GM19025 (cell line): ENCODE measurements around the gene VSX2.
"Not testable (repeated sequence)": the region's sequence is repeated elsewhere in the genome, so short reads cannot be mapped to it uniquely, and the experiment has no call there.

Source experiments
- ATAC-seq: cut with Tn5 transposase; IDR thresholded peaks from one replicate; pipeline ENCODE4 v1.9.1; 2021; ENCODE audit warnings: mild to moderate bottlenecking, low read depth, moderate library complexity; ENCODE audit not compliant: unreplicated experiment

Gene VSX2

DNA sequence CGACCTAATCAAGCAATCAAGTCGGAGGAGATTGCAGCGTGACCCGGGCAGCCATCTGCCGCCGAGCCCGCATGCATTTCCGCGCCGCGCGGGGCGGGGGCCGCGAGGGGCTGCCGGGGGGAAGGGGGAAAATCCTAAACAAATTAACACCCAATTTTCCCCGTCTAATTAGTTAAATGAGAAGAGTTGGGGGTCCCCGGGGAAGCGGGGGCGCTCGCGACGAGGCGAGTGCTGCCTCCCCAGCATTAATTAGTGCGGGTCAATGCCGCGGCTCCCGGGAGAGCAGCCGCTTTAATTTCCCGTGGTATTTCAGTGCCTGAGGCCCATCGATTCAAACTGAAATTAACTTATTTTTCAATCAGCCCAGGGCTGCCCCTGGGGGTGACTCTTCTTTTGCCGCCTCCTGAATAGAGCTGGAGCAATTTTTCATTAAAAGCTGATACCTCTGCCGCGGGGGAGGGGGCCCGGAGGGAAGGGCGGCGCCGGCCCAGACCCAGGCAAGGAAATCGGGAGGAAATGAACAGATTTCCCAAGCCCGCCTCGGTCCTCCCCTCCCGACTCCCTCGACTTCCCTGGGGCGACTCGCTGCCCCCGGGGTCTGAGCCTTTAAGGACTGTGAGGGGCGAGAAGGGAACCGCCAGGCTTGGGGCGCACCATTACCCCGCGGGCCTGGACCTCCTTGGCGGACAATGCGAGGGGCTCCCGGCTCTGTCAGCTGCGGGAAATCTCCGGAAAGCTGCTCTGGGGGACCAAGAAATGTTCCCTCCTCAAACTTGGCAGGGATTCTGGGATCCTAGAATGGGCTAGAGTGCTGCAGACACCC, 18.9 kb downstream of the VSX2 start:
- ATAC-seq, result no peak

DNA sequence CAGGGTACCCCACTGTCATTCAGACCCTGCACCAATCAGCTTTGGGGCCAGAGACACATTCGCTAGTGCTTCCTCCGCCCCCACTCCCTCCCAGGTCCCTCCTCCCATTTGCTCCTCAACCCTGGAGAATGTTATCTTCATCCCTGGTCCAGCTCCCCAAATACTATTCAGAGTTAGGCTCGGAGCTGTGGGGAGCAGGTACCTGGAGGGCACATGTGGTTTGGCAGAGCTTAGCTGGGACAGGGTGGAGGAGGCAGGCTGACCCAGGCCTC, 19.5 kb downstream of the VSX2 start:
- no peak for ATAC-seq

DNA sequence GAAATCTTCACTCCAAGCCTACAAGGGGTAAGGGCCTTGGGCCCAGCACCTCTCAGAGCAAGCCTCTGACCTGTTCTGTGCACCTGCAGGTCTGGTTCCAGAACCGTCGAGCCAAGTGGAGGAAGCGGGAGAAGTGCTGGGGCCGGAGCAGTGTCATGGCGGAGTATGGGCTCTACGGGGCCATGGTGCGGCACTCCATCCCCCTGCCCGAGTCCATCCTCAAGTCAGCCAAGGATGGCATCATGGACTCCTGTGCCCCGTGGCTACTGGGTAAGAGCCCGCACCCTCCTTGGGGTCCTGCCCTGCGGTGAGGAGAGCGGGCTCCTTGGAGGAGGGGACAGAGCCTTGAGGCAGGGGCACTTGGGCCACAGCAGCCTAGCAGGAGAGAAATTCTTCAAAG, 20.3 kb downstream of the VSX2 start:
- ATAC-seq, result no peak

DNA sequence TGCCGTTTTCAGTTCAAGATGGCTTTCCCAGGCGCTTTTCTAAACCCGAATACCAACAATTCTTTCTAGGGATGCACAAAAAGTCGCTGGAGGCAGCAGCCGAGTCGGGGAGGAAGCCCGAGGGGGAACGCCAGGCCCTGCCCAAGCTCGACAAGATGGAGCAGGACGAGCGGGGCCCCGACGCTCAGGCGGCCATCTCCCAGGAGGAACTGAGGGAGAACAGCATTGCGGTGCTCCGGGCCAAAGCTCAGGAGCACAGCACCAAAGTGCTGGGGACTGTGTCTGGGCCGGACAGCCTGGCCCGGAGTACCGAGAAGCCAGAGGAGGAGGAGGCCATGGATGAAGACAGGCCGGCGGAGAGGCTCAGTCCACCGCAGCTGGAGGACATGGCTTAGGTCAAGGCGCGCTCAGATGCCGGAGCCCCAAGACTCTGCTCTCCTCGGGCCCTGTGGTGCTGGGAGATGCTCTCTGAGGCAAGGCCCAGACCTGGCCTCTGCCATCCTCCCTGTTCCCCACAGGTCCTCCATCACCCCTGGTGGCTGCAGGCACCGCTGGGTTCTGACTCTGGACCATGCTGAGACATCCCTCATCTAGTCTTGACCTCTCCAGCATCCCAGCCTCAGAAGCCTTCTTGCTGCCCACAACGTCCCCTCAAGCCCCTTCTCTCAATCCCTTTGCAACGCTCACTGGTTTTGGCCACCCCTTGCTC, 21.4 kb downstream of the VSX2 start:
- ATAC-seq, result no peak

DNA sequence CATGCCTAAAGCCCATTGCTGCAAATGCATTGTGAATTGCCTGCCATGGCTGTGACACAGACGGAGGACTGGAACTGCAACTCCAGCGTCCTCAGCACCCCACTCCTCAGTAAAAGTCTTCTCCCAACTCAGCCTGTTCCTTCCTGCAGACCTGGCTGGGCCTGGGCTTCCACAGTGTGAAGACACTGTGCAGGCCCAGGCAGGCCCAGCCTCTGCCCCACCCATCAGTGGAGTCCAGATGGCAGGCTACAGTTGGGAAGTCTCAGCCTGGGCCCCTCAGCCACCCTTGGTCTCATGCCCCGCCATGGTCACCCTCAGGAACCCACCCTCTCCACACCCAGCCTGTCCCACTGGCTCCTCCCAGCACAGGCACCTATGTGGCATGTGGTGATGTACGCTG, 22.0 kb downstream of the VSX2 start:
- ATAC-seq, result no peak

DNA sequence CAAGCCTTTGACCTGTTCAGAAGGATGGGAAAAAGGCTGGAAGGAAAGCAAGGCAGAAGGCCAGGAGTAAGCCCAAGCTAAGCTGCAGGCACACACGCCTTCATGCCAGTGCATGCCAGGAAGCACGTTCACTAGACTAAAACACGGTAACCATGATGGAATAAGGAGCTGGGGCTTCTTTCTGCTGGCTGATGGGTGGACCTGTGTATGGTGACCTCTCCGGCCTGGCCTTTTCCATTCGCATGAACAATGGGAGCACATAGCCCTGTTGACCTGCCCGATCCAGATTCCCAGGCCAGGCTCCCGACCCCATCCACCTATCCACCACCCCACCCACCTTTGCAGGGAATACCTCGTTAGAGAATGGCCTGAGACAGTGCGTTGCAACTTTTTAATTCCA, 22.8 kb downstream of the VSX2 start:
- no peak for ATAC-seq

DNA sequence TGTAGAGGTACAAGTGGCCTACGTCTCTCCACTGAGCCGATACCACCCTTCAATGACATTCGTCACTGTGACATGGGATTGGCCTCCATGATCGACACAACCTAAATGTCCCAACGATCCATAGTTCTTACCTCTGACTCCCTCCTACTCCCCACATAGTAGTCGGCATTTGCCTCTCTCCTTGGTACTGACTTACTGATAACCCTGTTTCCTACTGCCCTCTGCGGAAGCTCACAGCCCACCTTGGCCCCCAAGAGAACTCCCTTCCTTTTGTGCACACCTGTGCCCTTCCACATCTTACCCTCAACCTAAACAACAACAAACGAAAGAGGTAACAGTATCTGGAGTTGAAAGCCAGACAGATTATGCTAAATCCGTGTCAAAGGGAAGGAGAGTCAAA, 23.9 kb downstream of the VSX2 start:
- ATAC-seq, result no peak

DNA sequence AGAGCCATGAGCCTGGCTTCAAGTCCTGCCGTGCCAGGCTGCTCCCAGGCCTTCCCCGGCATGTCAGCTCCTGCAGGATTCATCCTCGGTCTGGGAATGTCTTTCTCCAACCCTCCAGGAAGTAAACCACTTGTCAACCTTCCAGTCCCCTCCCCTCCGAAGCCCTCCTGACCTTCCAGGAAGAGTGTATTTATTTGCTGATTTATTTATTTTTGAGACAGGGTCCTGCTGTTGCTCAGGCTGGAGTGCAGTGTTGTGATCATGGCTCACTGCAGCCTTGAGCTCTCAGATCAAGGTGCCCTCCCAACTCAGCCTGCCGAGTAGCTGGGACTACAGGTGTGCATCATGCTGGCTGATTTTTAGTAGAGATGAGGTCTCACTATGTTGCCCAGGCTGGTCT, 24.7 kb downstream of the VSX2 start:
- no peak for ATAC-seq

DNA sequence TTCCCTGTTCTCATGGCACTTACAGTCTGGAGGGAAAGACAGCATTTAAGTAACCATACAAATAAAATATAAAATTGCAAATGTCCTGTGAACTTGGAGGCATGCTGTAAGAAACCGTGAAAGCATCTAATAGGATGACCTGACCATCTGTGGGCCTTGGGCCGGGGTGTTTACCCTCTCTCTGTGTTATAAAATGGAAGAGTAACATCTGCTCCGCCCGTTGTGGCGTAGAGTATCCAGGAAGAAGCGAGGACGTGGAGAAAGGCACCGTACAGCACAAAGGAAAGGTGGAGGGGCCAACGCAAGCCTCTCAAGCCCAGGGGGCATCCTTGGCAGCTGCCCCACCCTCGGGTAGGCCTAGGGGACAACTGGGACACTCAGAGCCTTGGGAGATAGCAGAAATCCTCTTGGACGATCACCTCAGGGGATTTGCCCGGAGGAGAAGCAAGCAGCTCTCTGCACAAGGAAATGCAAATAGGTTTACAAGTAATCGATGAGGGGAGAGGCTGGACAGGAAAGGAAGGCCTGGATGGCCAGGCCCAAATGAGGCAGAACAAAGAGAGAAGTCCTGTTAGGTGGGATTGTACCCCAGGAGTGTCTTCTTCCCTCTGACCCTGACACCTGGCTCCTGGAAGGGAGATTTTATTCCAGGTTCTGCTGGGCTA, 26.2 kb downstream of the VSX2 start:
- no peak for ATAC-seq

DNA sequence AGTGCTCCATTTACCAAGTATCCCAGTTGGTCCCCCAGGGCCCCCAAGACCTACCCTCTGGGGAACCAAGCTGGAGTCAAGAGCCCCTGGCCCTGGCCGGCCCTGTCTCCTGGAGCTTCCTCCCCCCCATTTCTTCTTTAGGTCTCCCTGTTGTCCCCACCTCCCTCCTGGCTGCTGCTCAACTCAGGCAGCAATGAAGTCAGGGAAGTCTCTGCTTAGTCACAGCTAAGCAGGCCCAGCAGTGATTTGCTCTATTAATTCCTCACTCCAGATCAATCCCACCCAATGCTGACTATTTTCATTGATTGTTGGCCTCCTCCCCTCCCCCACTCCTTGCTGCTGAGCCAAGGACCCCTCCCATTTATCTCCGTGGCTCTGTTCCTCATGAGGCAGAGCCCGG, 28.3 kb downstream of the VSX2 start:
- no peak for ATAC-seq

DNA sequence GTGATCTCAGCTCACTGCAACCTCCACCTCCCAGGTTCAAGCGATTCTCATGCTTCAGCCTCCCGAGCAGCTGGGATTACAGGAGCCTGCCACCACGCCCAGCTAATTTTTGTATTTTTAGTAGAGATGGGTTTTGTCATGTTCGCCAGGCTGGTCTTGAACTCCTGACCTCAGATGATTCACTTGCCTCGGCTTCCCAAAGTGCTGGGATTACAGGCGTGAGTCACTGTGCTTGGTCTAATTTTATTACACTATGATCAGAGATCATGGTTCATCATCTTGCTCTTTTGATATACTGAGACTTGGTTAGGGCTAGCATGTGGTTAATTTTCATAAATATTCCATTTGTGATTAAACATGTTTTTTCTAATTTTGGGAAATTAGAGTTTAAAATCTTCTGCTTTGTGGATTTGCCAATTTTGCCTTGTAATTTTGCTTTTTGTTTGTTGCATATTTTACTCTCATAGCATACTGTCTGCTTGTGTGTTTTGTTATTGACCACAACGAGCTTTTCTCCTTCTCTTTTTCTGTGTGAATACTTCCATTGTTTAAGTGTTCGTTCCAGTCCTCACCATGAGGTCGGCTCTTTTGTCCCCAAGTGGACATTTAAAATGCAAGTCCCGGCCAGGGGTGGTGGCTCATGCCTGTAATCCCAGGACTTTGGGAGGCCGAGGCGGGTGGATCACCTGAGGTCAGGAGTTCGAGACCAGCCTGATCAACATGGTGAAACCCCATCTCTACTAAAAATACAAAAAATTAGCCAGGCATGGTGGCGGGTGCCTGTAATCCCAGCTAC, 31.3 kb downstream of the VSX2 start:
- not testable (repeated sequence) for ATAC-seq

DNA sequence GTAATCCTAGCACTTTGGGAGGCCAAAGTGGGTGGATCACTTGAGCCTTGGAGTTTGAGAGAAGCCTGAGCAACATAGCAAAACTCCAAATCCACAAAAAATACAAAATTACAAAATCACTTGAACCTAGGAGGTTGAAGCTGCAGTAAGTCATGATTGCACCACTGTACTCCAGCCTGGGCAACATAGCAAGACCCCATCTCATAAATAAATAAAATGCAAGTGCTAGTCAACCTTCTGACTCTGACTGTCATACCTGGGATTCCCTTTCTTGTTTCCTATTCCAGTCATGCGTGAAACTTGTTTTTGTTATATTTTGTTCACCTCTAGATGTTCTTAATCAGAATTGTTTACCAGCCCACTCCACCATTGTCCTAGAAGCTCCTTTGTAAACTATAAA, 32.1 kb downstream of the VSX2 start:
- ATAC-seq, result no peak

DNA sequence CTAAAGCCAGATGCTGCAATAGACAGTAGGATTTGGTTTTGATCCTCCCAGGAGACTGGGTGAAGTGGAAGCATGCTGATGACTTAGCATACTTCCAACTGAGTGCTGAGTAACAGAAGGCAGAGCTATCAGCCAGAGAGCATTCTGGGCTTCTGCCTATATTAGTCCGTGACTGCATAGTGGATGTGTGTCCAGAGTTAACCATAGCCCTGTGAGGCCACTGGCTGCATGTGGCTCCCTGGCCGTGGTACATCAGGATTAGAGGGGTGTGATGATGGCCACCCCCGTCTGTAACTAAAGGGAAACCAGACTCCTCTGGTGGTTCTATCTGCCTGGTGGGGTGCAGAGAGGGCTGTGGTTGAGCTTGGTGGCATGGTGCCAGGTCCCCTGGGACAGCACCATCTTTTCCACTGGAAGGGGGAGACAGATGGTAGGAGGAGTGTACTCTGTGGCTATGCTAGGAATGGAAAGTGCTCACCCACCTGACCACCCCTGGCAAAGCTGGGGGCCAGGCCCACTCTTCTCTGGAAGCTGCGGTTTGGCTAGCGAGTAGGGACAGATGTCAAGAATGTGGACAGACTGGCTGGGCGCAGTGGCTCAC, 36.1 kb downstream of the VSX2 start:
- ATAC-seq, result no peak

DNA sequence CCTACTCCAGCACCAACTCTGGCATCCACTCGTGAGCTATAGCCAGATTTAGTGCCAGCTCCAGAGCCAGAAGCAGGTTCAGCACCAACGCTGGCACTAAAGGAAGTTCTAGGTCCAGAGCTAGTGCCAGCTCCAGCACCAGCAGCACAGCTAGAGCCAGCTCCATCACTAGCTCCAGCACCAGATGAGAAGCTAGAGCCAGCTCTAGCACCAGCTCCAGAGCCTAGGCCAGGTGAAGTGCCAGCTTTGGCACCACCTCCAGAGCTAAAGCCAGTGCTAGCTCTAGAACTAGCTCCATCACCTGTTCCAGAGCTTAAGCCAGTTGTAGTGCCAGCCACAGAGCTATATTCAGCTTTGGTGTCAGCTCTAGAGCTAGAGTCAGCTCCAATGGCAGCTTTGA, 38.8 kb downstream of the VSX2 start:
- no peak for ATAC-seq

DNA sequence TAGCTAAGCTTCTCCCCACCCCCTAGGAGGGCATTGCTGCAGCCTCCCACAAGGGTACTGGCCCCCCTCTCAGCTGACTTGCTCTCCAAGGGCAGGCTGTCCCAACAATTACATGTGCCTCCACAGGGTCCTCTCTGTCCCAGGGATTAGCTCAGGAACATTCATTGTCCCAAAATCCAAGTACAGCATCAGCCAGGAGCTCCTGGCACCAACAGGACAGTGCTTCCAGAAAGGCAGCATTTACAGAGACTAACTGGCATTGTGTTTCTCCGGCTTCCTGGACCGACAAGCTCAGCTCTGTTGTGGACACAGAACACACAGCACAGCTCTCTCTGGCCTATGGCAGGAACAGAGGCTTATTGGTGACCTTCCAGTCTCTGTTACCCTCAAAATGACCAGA, 41.8 kb downstream of the VSX2 start:
- ATAC-seq, result no peak

DNA sequence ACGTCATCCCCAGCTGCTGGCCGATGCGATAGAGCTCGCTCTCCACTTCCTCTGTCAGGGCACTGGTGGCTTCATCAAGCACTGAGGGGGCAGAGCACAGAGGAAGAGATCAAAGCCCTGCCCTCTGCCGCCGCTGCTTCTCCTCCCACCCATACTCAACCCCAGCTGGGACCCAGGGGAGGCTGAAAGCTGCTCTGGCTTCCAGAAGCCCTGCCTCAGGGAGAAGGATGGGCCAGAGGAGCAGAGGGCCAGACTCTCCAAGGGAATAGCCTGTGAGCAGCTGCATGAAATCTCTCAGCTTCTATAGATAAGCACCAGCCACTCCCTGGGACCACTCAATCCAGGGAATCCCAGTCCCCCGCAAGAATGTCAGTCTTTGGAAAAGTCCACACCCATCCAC, 47.5 kb downstream of the VSX2 start:
- ATAC-seq, result no peak

DNA sequence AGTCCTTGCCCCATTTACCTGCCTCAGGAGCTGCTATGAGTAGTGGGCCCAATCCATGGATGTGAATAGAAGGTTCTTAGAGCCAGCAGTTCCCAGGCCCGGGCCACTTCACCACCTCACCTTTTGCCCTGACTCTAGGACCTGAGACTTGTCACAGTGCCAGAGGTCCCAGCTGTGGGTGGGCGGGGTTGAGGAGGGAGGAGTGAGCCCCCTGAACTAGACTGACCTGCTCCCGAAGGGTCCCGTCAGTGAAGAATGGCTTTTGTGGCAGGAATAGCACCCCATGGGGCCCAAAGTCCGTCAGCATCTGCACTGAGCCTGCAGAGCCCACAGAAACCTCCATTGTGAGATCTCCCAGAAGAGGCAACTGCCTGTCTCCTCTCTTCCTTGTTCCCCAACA, 50.6 kb downstream of the VSX2 start:
- no peak for ATAC-seq

DNA sequence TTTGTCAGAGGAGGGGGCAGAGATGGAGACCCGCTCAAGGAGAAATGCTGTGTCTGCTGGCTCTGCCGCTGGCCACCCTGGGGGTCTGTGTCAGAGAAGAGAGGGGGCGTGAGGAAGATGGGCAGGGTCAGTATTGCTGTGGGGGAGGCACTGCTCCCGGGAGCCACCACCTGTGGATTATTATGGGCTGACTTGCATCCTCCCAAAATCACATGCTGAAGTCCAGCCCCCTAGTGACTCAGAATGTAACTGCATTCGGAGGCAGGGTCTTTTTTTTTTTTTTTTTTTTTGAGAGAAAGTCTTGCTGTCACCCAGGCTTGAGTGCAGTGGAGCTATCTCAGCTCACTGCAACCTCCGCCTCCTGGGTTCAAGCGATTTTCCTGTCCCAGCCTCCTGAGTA, 51.2 kb downstream of the VSX2 start:
- no peak for ATAC-seq

DNA sequence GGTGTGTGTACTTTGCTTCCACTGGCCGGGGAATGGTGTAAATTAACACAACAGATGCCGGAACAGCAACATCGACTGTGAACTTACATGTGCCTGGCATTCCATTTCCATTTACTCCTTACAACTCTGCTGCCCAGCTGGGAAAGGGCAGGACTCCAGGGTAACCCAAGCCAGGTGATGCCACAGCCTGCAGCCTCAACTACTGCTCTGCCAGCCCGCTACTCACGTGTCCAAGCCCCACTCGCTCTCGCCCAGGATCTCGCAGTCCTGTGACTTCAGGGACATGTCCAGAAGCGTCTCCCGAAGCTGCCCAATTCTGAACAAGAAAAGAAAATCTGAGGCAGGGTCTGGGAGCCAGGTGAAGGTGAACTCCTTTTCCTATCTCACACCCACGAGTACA, 52.8 kb downstream of the VSX2 start:
- ATAC-seq, result no peak

DNA sequence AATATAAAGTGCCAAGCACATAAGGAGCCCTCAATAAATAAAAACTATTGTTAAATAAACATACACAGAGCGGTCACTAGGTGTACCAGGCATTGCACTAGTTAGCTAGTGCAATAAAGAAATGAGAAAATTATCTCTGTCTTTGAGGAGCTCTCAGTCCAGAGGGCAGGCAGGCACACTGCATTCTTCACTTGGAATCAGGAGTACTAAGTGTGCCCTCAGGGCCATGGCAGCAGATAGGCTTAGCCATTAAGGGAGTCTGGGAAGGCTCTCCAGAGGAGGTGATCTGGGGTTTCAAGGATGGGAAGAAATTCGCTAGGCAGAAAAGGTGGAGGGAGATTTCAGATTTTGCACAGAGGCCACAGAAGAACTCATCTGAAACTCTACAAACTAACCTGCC, 54.4 kb downstream of the VSX2 start:
- ATAC-seq, result no peak

DNA sequence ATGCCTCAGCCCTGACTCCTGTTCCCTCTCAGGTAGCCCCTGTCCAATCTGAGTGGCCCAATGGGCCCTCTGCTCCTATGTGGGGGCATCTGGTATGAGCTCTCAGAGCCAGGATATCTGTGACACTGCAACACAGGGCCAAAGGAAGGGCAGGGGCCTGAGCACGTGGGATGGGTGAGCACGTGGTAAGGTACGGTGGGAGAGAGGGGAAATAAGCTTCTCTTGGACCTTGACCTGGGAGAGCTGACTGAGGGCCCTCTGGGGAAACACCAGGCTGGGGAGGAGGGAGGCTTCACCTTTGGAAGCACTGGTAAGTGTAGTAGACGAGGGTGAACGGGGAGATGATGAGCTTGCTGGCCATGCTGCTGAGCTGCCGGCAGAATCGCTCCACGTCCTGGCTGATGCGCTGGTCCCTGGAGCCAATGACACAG, 56.8 kb downstream of the VSX2 start:
- no peak for ATAC-seq
